IMR-90 (cell line): Measurements from ENCODE around the gene CD2AP. TPM values are rescaled to one million over a fixed set of nuclear protein-coding genes. Genes with fewer than 3 reads are reported as not detected.

Experiments
- ATAC-seq: fragments of 200-7000 bp; cut with Tn5 transposase; 2 replicates; pipeline ENCODE4 v1.9.1; 2020; ENCODE audit warnings: low read depth, mild to moderate bottlenecking, moderate library complexity
- BruUV-seq: library from RNA; stranded (reverse); fragments of 400-500 nt; replicated peaks from 2 replicates; lab custom pipeline; 2021; lab: Mats Ljungman, UMichigan
- CTCF ChIA-PET: fragments of 300-600 bp; formaldehyde crosslinking; extraction: SDS; loops from one replicate; lab custom pipeline; 2021; ENCODE audit warnings: antibody characterized with exemption; lab: Yijun Ruan, JAX
- POLR2A ChIA-PET: fragments of 300-600 bp; sonication (Branson Sonifier 250); formaldehyde crosslinking; loops from one replicate; lab custom pipeline; 2022; ENCODE audit warnings: antibody characterized with exemption; ENCODE audit not compliant: unreplicated experiment; lab: Charles Lee
- DNase-seq: peaks from one replicate; pipeline ENCODE4 v3.0.0; 2013
- H2AFZ ChIP-seq: replicated peaks from 2 replicates; pipeline ENCODE3; 2013; ENCODE audit warnings: low read length, mild to moderate bottlenecking; ENCODE audit not compliant: poor library complexity
- H2AK5ac ChIP-seq: 2 replicates; pipeline ENCODE4 v1.6.1; 2013; ENCODE audit warnings: low read depth, low read length, inconsistent platforms
- H2AK9ac ChIP-seq: replicated peaks from 2 replicates; pipeline ENCODE3; 2013; ENCODE audit warnings: mild to moderate bottlenecking, low read depth, low read length, moderate library complexity; ENCODE audit not compliant: poor library complexity
- H2BK120ac ChIP-seq: 2 replicates; pipeline ENCODE4 v1.6.1; 2013; ENCODE audit warnings: low read depth, low read length, inconsistent platforms
- H2BK15ac ChIP-seq: 3 replicates; pipeline ENCODE4 v1.6.1; 2013; ENCODE audit warnings: low read depth, low read length, inconsistent platforms
- H2BK20ac ChIP-seq: 2 replicates; pipeline ENCODE4 v1.6.1; 2013; ENCODE audit warnings: low read depth, mild to moderate bottlenecking, inconsistent platforms, low read length, moderate library complexity
- H2BK5ac ChIP-seq: 2 replicates; pipeline ENCODE4 v1.6.1; 2013; ENCODE audit warnings: mild to moderate bottlenecking, low read depth, low read length, inconsistent platforms; ENCODE audit not compliant: poor library complexity, severe bottlenecking
- H3K14ac ChIP-seq: replicated peaks from 2 replicates; pipeline ENCODE4 v1.6.1; 2013; ENCODE audit warnings: low read depth, low read length, inconsistent platforms
- H3K18ac ChIP-seq: 2 replicates; pipeline ENCODE4 v1.6.1; 2013; ENCODE audit warnings: low read depth, low read length, control low read depth
- H3K23ac ChIP-seq: 2 replicates; pipeline ENCODE4 v1.6.1; 2013; ENCODE audit warnings: low read depth, low read length, inconsistent platforms
- H3K27ac ChIP-seq: 2 replicates; pipeline ENCODE4 v1.5.1; 2013; ENCODE audit warnings: mild to moderate bottlenecking, control low read depth, low read length; ENCODE audit not compliant: insufficient read depth
- H3K27me3 ChIP-seq: 2 replicates; pipeline ENCODE4 v1.6.1; 2013; ENCODE audit warnings: low read length; ENCODE audit not compliant: control insufficient read depth, insufficient read depth
- H3K36me3 ChIP-seq: 2 replicates; pipeline ENCODE4 v1.6.1; 2013; ENCODE audit warnings: low read length, mixed read lengths; ENCODE audit not compliant: control insufficient read depth, insufficient read depth
- H3K4ac ChIP-seq: 2 replicates; pipeline ENCODE4 v1.6.1; 2013; ENCODE audit warnings: low read depth, low read length, inconsistent platforms
- H3K4me1 ChIP-seq: 2 replicates; pipeline ENCODE4 v1.6.1; 2013; ENCODE audit warnings: low read length, mixed read lengths; ENCODE audit not compliant: control insufficient read depth, insufficient read depth
- H3K4me2 ChIP-seq: 2 replicates; pipeline ENCODE4 v1.6.1; 2013; ENCODE audit warnings: low read depth, mild to moderate bottlenecking, control low read depth, low read length, moderate library complexity
- H3K4me3 ChIP-seq: 2 replicates; pipeline ENCODE4 v1.5.1; 2013; ENCODE audit warnings: low read depth, mild to moderate bottlenecking, control low read depth, low read length, moderate library complexity; ENCODE audit not compliant: insufficient read depth
- H3K56ac ChIP-seq: 2 replicates; pipeline ENCODE4 v1.6.1; 2013; ENCODE audit warnings: low read length, inconsistent platforms; ENCODE audit not compliant: insufficient read depth; ENCODE audit errors: extremely low read depth
- H3K79me1 ChIP-seq, 2 experiments: 2 replicates each; pipeline ENCODE4 v1.6.1; 2013; ENCODE audit warnings: low read length in 2 of 2, inconsistent platforms in 1 of 2, low read depth in 1 of 2
- H3K9ac ChIP-seq: 2 replicates; pipeline ENCODE4 v1.6.1; 2013; ENCODE audit warnings: low read depth, low read length, control low read depth
- H3K9me1 ChIP-seq: 2 replicates; pipeline ENCODE4 v1.6.1; 2013; ENCODE audit warnings: low read length, inconsistent platforms; ENCODE audit not compliant: insufficient read depth
- H3K9me3 ChIP-seq: 2 replicates; pipeline ENCODE4 v1.6.1; 2013; ENCODE audit warnings: low read length; ENCODE audit not compliant: control insufficient read depth, insufficient read depth
- H4K20me1 ChIP-seq: 2 replicates; pipeline ENCODE4 v1.6.1; 2013; ENCODE audit warnings: low read length, inconsistent platforms; ENCODE audit not compliant: insufficient read depth
- H4K5ac ChIP-seq: 2 replicates; pipeline ENCODE4 v1.6.1; 2013; ENCODE audit warnings: mild to moderate bottlenecking, low read depth, low read length, control low read depth
- H4K8ac ChIP-seq, 2 experiments: 2 replicates each; pipeline ENCODE4 v1.6.1; 2013; ENCODE audit warnings: low read depth in 2 of 2, low read length in 2 of 2, control low read depth in 1 of 2, inconsistent platforms in 1 of 2
- H4K91ac ChIP-seq: 2 replicates; pipeline ENCODE4 v1.6.1; 2013; ENCODE audit warnings: low read depth, low read length, inconsistent platforms; ENCODE audit not compliant: insufficient read depth
- BHLHE40 ChIP-seq: fragments of 150-350 bp; IDR thresholded peaks from 2 replicates; pipeline ENCODE4 v1.6.1; 2016; ENCODE audit warnings: mild to moderate bottlenecking, low read depth, low read length
- CEBPB ChIP-seq: IDR thresholded peaks from 2 replicates; pipeline ENCODE4 v1.6.1; 2012; ENCODE audit warnings: low read depth, low read length, improper control_type of control experiment
- CHD1 ChIP-seq: IDR thresholded peaks from 2 replicates; pipeline ENCODE4 v1.6.1; 2012; ENCODE audit warnings: low read depth, low read length, improper control_type of control experiment
- FOS ChIP-seq: fragments of 150-350 bp; IDR thresholded peaks from 2 replicates; pipeline ENCODE4 v1.6.1; 2016; ENCODE audit warnings: low read depth, low read length
- MAFK ChIP-seq: IDR thresholded peaks from 2 replicates; pipeline ENCODE4 v1.6.1; 2012; ENCODE audit warnings: low read depth, low read length, improper control_type of control experiment
- MAZ ChIP-seq: IDR thresholded peaks from 2 replicates; pipeline ENCODE4 v1.6.1; 2012; ENCODE audit warnings: low read depth, mild to moderate bottlenecking, low read length, improper control_type of control experiment, moderate library complexity, borderline replicate concordance
- MXI1 ChIP-seq: IDR thresholded peaks from 2 replicates; pipeline ENCODE4 v1.6.1; 2012; ENCODE audit warnings: low read depth, mild to moderate bottlenecking, low read length, moderate library complexity, borderline replicate concordance
- NFE2L2 ChIP-seq: fragments of 150-350 bp; IDR thresholded peaks from 2 replicates; pipeline ENCODE4 v1.6.1; 2016; ENCODE audit warnings: low read depth, mild to moderate bottlenecking, low read length
- POLR2A ChIP-seq: IDR thresholded peaks from 2 replicates; pipeline ENCODE4 v1.6.1; 2012; ENCODE audit warnings: mild to moderate bottlenecking, low read depth, low read length
- RAD21 ChIP-seq: IDR thresholded peaks from 2 replicates; pipeline ENCODE4 v1.6.1; 2012; ENCODE audit warnings: low read length, improper control_type of control experiment
- RCOR1 ChIP-seq: IDR thresholded peaks from 2 replicates; pipeline ENCODE4 v1.6.1; 2012; ENCODE audit warnings: mild to moderate bottlenecking, low read length, improper control_type of control experiment; ENCODE audit not compliant: insufficient replicate concordance
- RFX5 ChIP-seq: IDR thresholded peaks from 2 replicates; pipeline ENCODE4 v1.8.0; 2012; ENCODE audit warnings: low read depth, mild to moderate bottlenecking, low read length, moderate library complexity
- WGBS, 2 experiments: methylation state at CpG; one replicate each; pipeline versions ENCODE4 v1.1.5 to v1.1.7; 2013; ENCODE audit warnings: missing lambda C conversion rate in 2 of 2; ENCODE audit not compliant: insufficient read length in 1 of 2; ENCODE audit errors: extremely low coverage in 2 of 2; 5-methylcytosine and 5-hydroxymethylcytosine counted together
- dilution Hi-C: fragments of 300-500 bp; cut with HindIII; formaldehyde crosslinking; loops from one replicate; pipeline ENCODE4 v1.14.3; 2018; ENCODE audit warnings: low sequenced_read_pairs; ENCODE audit not compliant: unreplicated experiment
- in situ Hi-C: fragments of 300-500 bp; cut with MboI; formaldehyde crosslinking; loops from 3 replicates; pipeline ENCODE4 v1.14.3; 2019; ENCODE audit warnings: low sequenced_read_pairs, inconsistent platforms, mixed read lengths
- intact Hi-C: fragments of 100-400 bp; cut with micrococcal nuclease; formaldehyde crosslinking; loops from 2 replicates; pipeline ENCODE4 v1.10.0; 2022
- polyA plus RNA-seq, 3 experiments: library from polyadenylated mRNA; depleted of rRNA; stranded (reverse); fragments of >200 nt; gene quantifications; 2 replicates each; pipeline ENCODE4 v1.2.3, GENCODE V29; 2012; ENCODE audit warnings: low replicate concordance in 1 of 3
- total RNA-seq: library from RNA; depleted of rRNA; stranded (reverse); fragments of >200 nt; gene quantifications from 2 replicates; pipeline ENCODE4 v1.2.3, GENCODE V29; 2012
- TF ChIP-seq, protein P1 (sequence below): conservative IDR thresholded peaks from 2 replicates; pipeline ENCODE4 v1.5.1; 2012; ENCODE audit warnings: mild to moderate bottlenecking, low read depth, low read length, improper control_type of control experiment
- TF ChIP-seq, protein P2 (sequence below): fragments of 150-350 bp; IDR thresholded peaks from 2 replicates; pipeline ENCODE4 v1.6.1; 2016; ENCODE audit warnings: low read depth, mild to moderate bottlenecking, low read length, moderate library complexity, borderline replicate concordance
- TF ChIP-seq, protein P3 (sequence below): fragments of 150-350 bp; IDR thresholded peaks from 2 replicates; pipeline ENCODE4 v1.6.1; 2017; ENCODE audit warnings: mild to moderate bottlenecking, antibody characterized with exemption, low read length, low read depth

The CD2AP gene
- total and polyA plus RNA-seq, 2 of the 4 experiments (the other 2 are of a cell fraction) = 5.3 to 7.5 TPM

DNA sequence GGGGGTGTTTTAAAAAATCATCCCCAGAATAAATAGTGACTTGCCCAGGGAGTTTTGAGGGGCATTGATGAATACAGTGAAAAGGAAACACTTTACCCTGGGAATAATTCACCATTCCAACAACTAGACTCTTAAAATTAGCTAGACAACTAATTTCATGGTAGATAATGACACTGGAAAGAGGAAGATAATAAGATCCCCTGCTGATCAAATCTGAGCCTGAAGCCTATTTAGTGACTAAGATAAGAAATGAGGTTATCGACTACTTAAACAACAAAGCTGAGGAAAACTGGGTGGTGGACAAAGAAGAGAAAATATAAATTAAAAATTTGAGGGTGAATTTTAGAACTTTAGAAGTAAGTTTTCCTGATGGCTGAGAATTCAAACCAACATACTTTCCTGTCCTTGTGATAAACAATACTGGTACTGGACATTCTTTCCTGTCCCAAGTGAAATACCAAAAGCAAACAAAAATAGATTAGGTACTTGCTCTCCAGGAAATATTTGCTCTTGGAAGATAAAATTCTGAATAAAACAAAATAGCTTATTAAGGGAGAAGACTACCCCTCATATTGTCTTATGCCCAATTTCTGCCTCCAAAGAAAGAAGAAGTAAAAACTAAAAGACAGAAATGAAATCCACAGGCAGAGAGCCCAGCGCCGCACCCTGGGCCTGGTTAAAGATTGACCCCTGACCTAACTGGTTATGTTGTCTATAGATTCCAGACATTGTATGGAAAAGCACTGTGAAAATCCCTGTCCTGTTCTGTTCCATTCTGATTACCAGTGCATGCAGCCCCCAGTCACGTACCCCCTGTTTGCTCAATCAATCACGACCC, 156.8 kb downstream of the CD2AP start:
- Histone ChIP-seq H3K4ac (no peak overlapping the region), H3K23ac (no peak overlapping the region), H3K4me3 (no peak overlapping the region), H2AK9ac (no peak overlapping the region), H3K56ac (no peak overlapping the region), H3K27me3 (no peaks in the 10 kb centered on the region), H3K79me1 (no peaks in the 10 kb centered on the region), H3K14ac (no peak overlapping the region), H3K27ac (no peak overlapping the region), H4K91ac (no peak overlapping the region), H3K4me1 (no peaks in the 10 kb centered on the region), H3K9ac (no peak overlapping the region), H2BK20ac (no peak overlapping the region), H3K9me3 (no peaks in the 10 kb centered on the region), H3K36me3 (no peaks in the 10 kb centered on the region), H4K5ac (no peak overlapping the region), H2AFZ (no peak overlapping the region), H4K20me1 (no peaks in the 10 kb centered on the region), H3K4me2 (no peak overlapping the region), H3K18ac (no peak overlapping the region), H2AK5ac (no peak overlapping the region), H2BK5ac (no peak overlapping the region), H4K8ac (no peak overlapping the region), H3K9me1 (no peaks in the 10 kb centered on the region), H2BK120ac (no peak overlapping the region), H2BK15ac (no peak overlapping the region)
- WGBS, 2 experiments = 69% methylated on average over 2 of the region's 5 CpGs; no CpG with 5 or more reads in 1 of the 2 experiments
- no TSS peak for BruUV-seq
- ChIA-PET POLR2A (no interaction called here), CTCF (no interaction called here)
- intact Hi-C loops (loop anchor here (5.0 to 10.0 kb wide), 2 partner anchors 157 to 1780 kb away; partner anchors contain the start of gene CD2AP), dilution Hi-C loops (no loop called here), in situ Hi-C loops (loop anchor here (5.0 kb wide), 1 partner anchor 138 kb away; no protein-coding TSS in a partner anchor)
- DNase-seq = no peak
- no peak for ATAC-seq
- TF ChIP-seq MXI1 (no peak), BHLHE40 (no peak), RCOR1 (no peak), MAZ (no peak), RAD21 (no peak), RFX5 (no peak), POLR2A (no peak), MAFK (no peak), CHD1 (no peak), FOS (no peak), CEBPB (no peak), NFE2L2 (no peak)
- TF ChIP-seq, protein P1, sequence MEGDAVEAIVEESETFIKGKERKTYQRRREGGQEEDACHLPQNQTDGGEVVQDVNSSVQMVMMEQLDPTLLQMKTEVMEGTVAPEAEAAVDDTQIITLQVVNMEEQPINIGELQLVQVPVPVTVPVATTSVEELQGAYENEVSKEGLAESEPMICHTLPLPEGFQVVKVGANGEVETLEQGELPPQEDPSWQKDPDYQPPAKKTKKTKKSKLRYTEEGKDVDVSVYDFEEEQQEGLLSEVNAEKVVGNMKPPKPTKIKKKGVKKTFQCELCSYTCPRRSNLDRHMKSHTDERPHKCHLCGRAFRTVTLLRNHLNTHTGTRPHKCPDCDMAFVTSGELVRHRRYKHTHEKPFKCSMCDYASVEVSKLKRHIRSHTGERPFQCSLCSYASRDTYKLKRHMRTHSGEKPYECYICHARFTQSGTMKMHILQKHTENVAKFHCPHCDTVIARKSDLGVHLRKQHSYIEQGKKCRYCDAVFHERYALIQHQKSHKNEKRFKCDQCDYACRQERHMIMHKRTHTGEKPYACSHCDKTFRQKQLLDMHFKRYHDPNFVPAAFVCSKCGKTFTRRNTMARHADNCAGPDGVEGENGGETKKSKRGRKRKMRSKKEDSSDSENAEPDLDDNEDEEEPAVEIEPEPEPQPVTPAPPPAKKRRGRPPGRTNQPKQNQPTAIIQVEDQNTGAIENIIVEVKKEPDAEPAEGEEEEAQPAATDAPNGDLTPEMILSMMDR = no peak
- TF ChIP-seq, protein P2, sequence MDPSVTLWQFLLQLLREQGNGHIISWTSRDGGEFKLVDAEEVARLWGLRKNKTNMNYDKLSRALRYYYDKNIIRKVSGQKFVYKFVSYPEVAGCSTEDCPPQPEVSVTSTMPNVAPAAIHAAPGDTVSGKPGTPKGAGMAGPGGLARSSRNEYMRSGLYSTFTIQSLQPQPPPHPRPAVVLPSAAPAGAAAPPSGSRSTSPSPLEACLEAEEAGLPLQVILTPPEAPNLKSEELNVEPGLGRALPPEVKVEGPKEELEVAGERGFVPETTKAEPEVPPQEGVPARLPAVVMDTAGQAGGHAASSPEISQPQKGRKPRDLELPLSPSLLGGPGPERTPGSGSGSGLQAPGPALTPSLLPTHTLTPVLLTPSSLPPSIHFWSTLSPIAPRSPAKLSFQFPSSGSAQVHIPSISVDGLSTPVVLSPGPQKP = no peak
- TF ChIP-seq, protein P3, sequence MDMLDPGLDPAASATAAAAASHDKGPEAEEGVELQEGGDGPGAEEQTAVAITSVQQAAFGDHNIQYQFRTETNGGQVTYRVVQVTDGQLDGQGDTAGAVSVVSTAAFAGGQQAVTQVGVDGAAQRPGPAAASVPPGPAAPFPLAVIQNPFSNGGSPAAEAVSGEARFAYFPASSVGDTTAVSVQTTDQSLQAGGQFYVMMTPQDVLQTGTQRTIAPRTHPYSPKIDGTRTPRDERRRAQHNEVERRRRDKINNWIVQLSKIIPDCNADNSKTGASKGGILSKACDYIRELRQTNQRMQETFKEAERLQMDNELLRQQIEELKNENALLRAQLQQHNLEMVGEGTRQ = no peak
